K562 (cell line): ENCODE measurements around the gene CPNE8.

Source experiments
- CTCF ChIP-seq, 3 experiments: IDR thresholded peaks in 2 of 3; conservative IDR thresholded peaks in 1 of 3; 2 replicates each; pipeline ENCODE4 v1.5.1; 2011 to 2012; ENCODE audit warnings: low read length in 3 of 3, mild to moderate bottlenecking in 3 of 3, control low read depth in 2 of 3, improper control_type of control experiment in 1 of 3, inconsistent platforms in 1 of 3, low read depth in 1 of 3, mixed read lengths in 1 of 3, moderate library complexity in 1 of 3; ENCODE audit not compliant: insufficient read depth in 2 of 3
- ZNF23 ChIP-seq: fragments of 250-450 bp; sonication (Bioruptor Pico); IDR thresholded peaks from 2 replicates; pipeline ENCODE4 v1.4.0; 2020; ENCODE audit warnings: mild to moderate bottlenecking

GRCh38 chr12:38610808-38611350 lies 294.5 kb downstream of the CPNE8 start:
- TF ChIP-seq ZNF23 (CRISPR knock-in tag) = no peak
- TF ChIP-seq CTCF (IDR thresholded peaks at IDR 0.05 in 2 of 3, conservative IDR thresholded peaks at IDR 0.05 in 1 of 3; ENCODE audit: insufficient read depth in 2 of 3, low read depth in 1 of 3, low read length in 3 of 3) = no peak
